ENCODE measurements around the gene TBC1D3I.
"Not testable (repeated sequence)": the region's sequence is repeated elsewhere in the genome, so short reads cannot be mapped to it uniquely, and the experiment has no call there.

- TF ChIP-seq, protein P1, sequence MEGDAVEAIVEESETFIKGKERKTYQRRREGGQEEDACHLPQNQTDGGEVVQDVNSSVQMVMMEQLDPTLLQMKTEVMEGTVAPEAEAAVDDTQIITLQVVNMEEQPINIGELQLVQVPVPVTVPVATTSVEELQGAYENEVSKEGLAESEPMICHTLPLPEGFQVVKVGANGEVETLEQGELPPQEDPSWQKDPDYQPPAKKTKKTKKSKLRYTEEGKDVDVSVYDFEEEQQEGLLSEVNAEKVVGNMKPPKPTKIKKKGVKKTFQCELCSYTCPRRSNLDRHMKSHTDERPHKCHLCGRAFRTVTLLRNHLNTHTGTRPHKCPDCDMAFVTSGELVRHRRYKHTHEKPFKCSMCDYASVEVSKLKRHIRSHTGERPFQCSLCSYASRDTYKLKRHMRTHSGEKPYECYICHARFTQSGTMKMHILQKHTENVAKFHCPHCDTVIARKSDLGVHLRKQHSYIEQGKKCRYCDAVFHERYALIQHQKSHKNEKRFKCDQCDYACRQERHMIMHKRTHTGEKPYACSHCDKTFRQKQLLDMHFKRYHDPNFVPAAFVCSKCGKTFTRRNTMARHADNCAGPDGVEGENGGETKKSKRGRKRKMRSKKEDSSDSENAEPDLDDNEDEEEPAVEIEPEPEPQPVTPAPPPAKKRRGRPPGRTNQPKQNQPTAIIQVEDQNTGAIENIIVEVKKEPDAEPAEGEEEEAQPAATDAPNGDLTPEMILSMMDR (IDR thresholded peaks at IDR 0.05), result not testable (repeated sequence)
- not testable (repeated sequence) for TF ChIP-seq POLR2A (IDR thresholded peaks at IDR 0.05)
Measured at GRCh38 chr17:36207383-36207782, 57.0 kb downstream of the TBC1D3I start.
